Neural cell (in vitro differentiated cells): Measurements from ENCODE around the gene TRIM2.

Source experiments
- EP300 ChIP-seq: fragments of 450-650 bp; conservative IDR thresholded peaks from 2 replicates; pipeline ENCODE4 v1.6.1; 2014; ENCODE audit warnings: antibody characterized with exemption, mild to moderate bottlenecking, moderate library complexity; ENCODE audit not compliant: poor library complexity, severe bottlenecking
- EZH2 ChIP-seq: fragments of 200-600, 300-800 bp; shearing (Covaris generic), sonication (generic); IDR thresholded peaks from 2 replicates; pipeline ENCODE4 v1.6.1; 2014; ENCODE audit warnings: antibody characterized with exemption, low read length, borderline replicate concordance, mild to moderate bottlenecking; ENCODE audit not compliant: insufficient read depth, poor library complexity, severe bottlenecking
- MXI1 ChIP-seq: fragments of 450-650 bp; conservative IDR thresholded peaks from 2 replicates; pipeline ENCODE4 v1.6.1; 2014; ENCODE audit warnings: antibody characterized with exemption, mild to moderate bottlenecking; ENCODE audit not compliant: poor library complexity, severe bottlenecking
- POLR2AphosphoS5 ChIP-seq: IDR thresholded peaks from 2 replicates; pipeline ENCODE4 v1.6.1; 2012
- RAD21 ChIP-seq: fragments of 450-650 bp; conservative IDR thresholded peaks from 2 replicates; pipeline ENCODE4 v1.6.1; 2014; ENCODE audit warnings: antibody characterized with exemption, mild to moderate bottlenecking, moderate library complexity
- SMC3 ChIP-seq: fragments of 450-650 bp; conservative IDR thresholded peaks from 2 replicates; pipeline ENCODE4 v1.6.1; 2014; ENCODE audit warnings: antibody characterized with exemption, mild to moderate bottlenecking, moderate library complexity; ENCODE audit not compliant: poor library complexity
- TAF1 ChIP-seq: IDR thresholded peaks from 2 replicates; pipeline ENCODE4 v1.6.1; 2012; ENCODE audit warnings: low read depth
- TF ChIP-seq, protein P1 (sequence below): fragments of 450-650 bp; IDR thresholded peaks from 2 replicates; pipeline ENCODE4 v1.5.1; 2014; ENCODE audit warnings: antibody characterized with exemption, mild to moderate bottlenecking, moderate library complexity; ENCODE audit not compliant: poor library complexity, severe bottlenecking
- TF ChIP-seq, protein P2 (sequence below): IDR thresholded peaks from 2 replicates; pipeline ENCODE4 v1.6.1; 2012; ENCODE audit warnings: borderline replicate concordance

DNA sequence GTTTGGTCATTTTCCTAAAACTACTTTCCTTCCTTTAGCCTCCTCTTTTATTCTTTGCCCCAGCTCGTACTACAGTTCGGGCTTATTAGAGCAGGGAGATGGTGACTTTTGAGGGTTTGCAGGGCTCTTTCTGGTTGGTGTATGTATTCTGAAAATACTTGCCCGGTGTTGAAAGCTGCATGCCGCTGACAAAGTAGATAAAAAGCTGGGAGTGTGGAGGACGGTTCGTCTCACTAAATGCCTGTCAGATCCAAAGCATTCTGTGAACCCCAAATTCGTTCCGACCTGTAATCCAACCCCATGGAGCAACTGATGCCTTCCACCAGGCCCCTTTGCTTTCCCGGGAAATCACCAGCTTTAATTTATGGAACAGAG is 19.2 kb downstream of the TRIM2 start:
- TF ChIP-seq EP300 = no peak
- TF ChIP-seq EZH2 = no peak
- TF ChIP-seq, protein P1, sequence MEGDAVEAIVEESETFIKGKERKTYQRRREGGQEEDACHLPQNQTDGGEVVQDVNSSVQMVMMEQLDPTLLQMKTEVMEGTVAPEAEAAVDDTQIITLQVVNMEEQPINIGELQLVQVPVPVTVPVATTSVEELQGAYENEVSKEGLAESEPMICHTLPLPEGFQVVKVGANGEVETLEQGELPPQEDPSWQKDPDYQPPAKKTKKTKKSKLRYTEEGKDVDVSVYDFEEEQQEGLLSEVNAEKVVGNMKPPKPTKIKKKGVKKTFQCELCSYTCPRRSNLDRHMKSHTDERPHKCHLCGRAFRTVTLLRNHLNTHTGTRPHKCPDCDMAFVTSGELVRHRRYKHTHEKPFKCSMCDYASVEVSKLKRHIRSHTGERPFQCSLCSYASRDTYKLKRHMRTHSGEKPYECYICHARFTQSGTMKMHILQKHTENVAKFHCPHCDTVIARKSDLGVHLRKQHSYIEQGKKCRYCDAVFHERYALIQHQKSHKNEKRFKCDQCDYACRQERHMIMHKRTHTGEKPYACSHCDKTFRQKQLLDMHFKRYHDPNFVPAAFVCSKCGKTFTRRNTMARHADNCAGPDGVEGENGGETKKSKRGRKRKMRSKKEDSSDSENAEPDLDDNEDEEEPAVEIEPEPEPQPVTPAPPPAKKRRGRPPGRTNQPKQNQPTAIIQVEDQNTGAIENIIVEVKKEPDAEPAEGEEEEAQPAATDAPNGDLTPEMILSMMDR = no peak
- TF ChIP-seq POLR2AphosphoS5 = no peak
- TF ChIP-seq RAD21 = no peak
- TF ChIP-seq SMC3 = no peak
- TF ChIP-seq TAF1 = no peak
- TF ChIP-seq, protein P2, sequence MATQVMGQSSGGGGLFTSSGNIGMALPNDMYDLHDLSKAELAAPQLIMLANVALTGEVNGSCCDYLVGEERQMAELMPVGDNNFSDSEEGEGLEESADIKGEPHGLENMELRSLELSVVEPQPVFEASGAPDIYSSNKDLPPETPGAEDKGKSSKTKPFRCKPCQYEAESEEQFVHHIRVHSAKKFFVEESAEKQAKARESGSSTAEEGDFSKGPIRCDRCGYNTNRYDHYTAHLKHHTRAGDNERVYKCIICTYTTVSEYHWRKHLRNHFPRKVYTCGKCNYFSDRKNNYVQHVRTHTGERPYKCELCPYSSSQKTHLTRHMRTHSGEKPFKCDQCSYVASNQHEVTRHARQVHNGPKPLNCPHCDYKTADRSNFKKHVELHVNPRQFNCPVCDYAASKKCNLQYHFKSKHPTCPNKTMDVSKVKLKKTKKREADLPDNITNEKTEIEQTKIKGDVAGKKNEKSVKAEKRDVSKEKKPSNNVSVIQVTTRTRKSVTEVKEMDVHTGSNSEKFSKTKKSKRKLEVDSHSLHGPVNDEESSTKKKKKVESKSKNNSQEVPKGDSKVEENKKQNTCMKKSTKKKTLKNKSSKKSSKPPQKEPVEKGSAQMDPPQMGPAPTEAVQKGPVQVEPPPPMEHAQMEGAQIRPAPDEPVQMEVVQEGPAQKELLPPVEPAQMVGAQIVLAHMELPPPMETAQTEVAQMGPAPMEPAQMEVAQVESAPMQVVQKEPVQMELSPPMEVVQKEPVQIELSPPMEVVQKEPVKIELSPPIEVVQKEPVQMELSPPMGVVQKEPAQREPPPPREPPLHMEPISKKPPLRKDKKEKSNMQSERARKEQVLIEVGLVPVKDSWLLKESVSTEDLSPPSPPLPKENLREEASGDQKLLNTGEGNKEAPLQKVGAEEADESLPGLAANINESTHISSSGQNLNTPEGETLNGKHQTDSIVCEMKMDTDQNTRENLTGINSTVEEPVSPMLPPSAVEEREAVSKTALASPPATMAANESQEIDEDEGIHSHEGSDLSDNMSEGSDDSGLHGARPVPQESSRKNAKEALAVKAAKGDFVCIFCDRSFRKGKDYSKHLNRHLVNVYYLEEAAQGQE = no peak
- TF ChIP-seq MXI1 = no peak
